GM19240 (cell line): Measurements from ENCODE around the gene SLF2.
"Not testable (repeated sequence)": the region's sequence is repeated elsewhere in the genome, so short reads cannot be mapped to it uniquely, and the experiment has no call there.

Source experiments
- DNase-seq: peaks from one replicate; pipeline ENCODE4 v3.0.0; 2011; ENCODE audit warnings: low spot score; ENCODE audit not compliant: insufficient read length

SLF2 gene

GRCh38 chr10:100879741-100880360 lies 32.9 kb upstream of the SLF2 start:
- DNase-seq = no peak

- no peak for DNase-seq
Measured at GRCh38 chr10:100881556-100882213, 31.1 kb upstream of the SLF2 start.

GRCh38 chr10:100882252-100882651 lies 30.5 kb upstream of the SLF2 start:
- DNase-seq = no peak

- DNase-seq = no peak
Measured at GRCh38 chr10:100882671-100883311, 30.0 kb upstream of the SLF2 start.

GRCh38 chr10:100883312-100883821 lies 29.4 kb upstream of the SLF2 start:
- DNase-seq = no peak

GRCh38 chr10:100885611-100886010 lies 27.2 kb upstream of the SLF2 start:
- DNase-seq = not testable (repeated sequence)

- no peak for DNase-seq
Measured at GRCh38 chr10:100886091-100886490, 26.7 kb upstream of the SLF2 start.

GRCh38 chr10:100886521-100886920 lies 26.2 kb upstream of the SLF2 start:
- no peak for DNase-seq

- DNase-seq = no peak
Measured at GRCh38 chr10:100886963-100887362, 25.8 kb upstream of the SLF2 start.

GRCh38 chr10:100887761-100888296 lies 24.9 kb upstream of the SLF2 start:
- DNase-seq = no peak

- no peak for DNase-seq
Measured at GRCh38 chr10:100888957-100889356, 23.8 kb upstream of the SLF2 start.

- no peak for DNase-seq
Measured at GRCh38 chr10:100889546-100889945, 23.2 kb upstream of the SLF2 start.

GRCh38 chr10:100890141-100890672 lies 22.6 kb upstream of the SLF2 start:
- DNase-seq = no peak

- DNase-seq = no peak
Measured at GRCh38 chr10:100890673-100891317, 22.0 kb upstream of the SLF2 start.

- DNase-seq = no peak
Measured at GRCh38 chr10:100894033-100894432, 18.7 kb upstream of the SLF2 start.

- no peak for DNase-seq
Measured at GRCh38 chr10:100894589-100895294, 18.0 kb upstream of the SLF2 start.

GRCh38 chr10:100895346-100895745 lies 17.4 kb upstream of the SLF2 start:
- DNase-seq = no peak

GRCh38 chr10:100895896-100896295 lies 16.9 kb upstream of the SLF2 start:
- no peak for DNase-seq

GRCh38 chr10:100896876-100897461 lies 15.8 kb upstream of the SLF2 start:
- DNase-seq = no peak

GRCh38 chr10:100897976-100898375 lies 14.8 kb upstream of the SLF2 start:
- DNase-seq = no peak

- no peak for DNase-seq
Measured at GRCh38 chr10:100899171-100899570, 13.6 kb upstream of the SLF2 start.
